CD4-positive, alpha-beta T cell (primary cell): Measurements from ENCODE around the gene KRTAP16-1. TPM values are rescaled to one million over a fixed set of nuclear protein-coding genes. Genes with fewer than 3 reads are reported as not detected.

Experiments
- ATAC-seq: fragments of 200-7000 bp; cut with Tn5 transposase; one replicate; pipeline ENCODE4 v1.10.0; 2022; ENCODE audit warnings: mild to moderate bottlenecking; ENCODE audit not compliant: poor library complexity
- CTCF ChIA-PET: fragments of 350-600 bp; sonication (Branson Sonifier 250); formaldehyde crosslinking; loops from one replicate; lab custom pipeline; 2021; ENCODE audit warnings: antibody characterized with exemption, inconsistent platforms; lab: Charles Lee
- POLR2A ChIA-PET: fragments of 350-600 bp; sonication (Branson Sonifier 250); formaldehyde crosslinking; loops from one replicate; lab custom pipeline; 2021; ENCODE audit warnings: antibody characterized with exemption, inconsistent platforms; lab: Charles Lee
- DNase-seq, 14 experiments: peaks; one replicate each; pipeline ENCODE4 v3.0.0-alpha.2; 2013 to 2020; ENCODE audit warnings: mixed read lengths in 2 of 14
- H3K27ac ChIP-seq, 2 donors: one replicate each; pipeline versions ENCODE4 v1.5.1 to v1.7.0; 2013; ENCODE audit warnings: low read length in 2 of 2, low read depth in 1 of 2, mild to moderate bottlenecking in 1 of 2
- H3K27me3 ChIP-seq, 2 experiments: 1 replicate in 1 of 2; 2 replicates in 1 of 2; pipeline versions ENCODE4 v1.6.1 to v1.7.0; 2013; ENCODE audit warnings: low read length in 2 of 2, control low read depth in 1 of 2, mild to moderate bottlenecking in 1 of 2, moderate library complexity in 1 of 2; ENCODE audit not compliant: insufficient read depth in 2 of 2, control insufficient read depth in 1 of 2
- H3K36me3 ChIP-seq: one replicate; pipeline ENCODE4 v1.6.1; 2013; ENCODE audit warnings: low read length, control low read depth; ENCODE audit not compliant: insufficient read depth
- H3K4me1 ChIP-seq: one replicate; pipeline ENCODE4 v1.6.1; 2013; ENCODE audit warnings: low read length, control low read depth; ENCODE audit not compliant: insufficient read depth
- H3K4me3 ChIP-seq: one replicate; pipeline ENCODE4 v1.5.1; 2013; ENCODE audit warnings: mild to moderate bottlenecking, low read length, moderate library complexity
- H3K9me3 ChIP-seq, 2 experiments: 1 replicate in 1 of 2; 2 replicates in 1 of 2; pipeline versions ENCODE4 v1.6.1 to v1.7.0; 2013; ENCODE audit warnings: low read length in 2 of 2, mild to moderate bottlenecking in 2 of 2, control low read depth in 1 of 2, moderate library complexity in 1 of 2; ENCODE audit not compliant: control insufficient read depth in 1 of 2, insufficient read depth in 1 of 2
- H3K27ac Mint-ChIP-seq: one replicate; pipeline ENCODE4 v1.8.0; 2020; ENCODE audit warnings: mixed read lengths
- H3K27me3 Mint-ChIP-seq: one replicate; pipeline ENCODE4 v1.8.0; 2021; ENCODE audit warnings: mixed read lengths
- H3K36me3 Mint-ChIP-seq: one replicate; pipeline ENCODE4 v1.8.0; 2021; ENCODE audit warnings: low read depth, mixed read lengths
- H3K4me1 Mint-ChIP-seq: one replicate; pipeline ENCODE4 v1.8.0; 2021; ENCODE audit warnings: low read depth, mixed read lengths
- H3K4me3 Mint-ChIP-seq: one replicate; pipeline ENCODE4 v1.8.0; 2020; ENCODE audit warnings: mild to moderate bottlenecking, mixed read lengths
- H3K9me3 Mint-ChIP-seq: one replicate; pipeline ENCODE4 v1.8.0; 2020; ENCODE audit warnings: mixed read lengths
- intact Hi-C, 2 experiments: fragments of 100-400 bp; cut with DNase I in 1 of 2; cut with micrococcal nuclease in 1 of 2; formaldehyde crosslinking; loops; one replicate each; pipeline versions ENCODE4 v1.15.1 to v1.9.0; 2023 to 2025; cut with DNase I, micrococcal nuclease
- total RNA-seq, 174 experiments: library from RNA in 2 of 174; stranded (reverse) in 2 of 174; gene quantifications; one replicate each; pipeline ENCODE4 v1.2.3 and lab custom pipeline; 2021 to 2026
- TF ChIP-seq, protein P1 (sequence below): fragments of 200-600 bp; IDR thresholded peaks from one replicate; pipeline ENCODE4 v1.8.0; 2022; ENCODE audit warnings: antibody characterized with exemption, mild to moderate bottlenecking

The KRTAP16-1 gene
- total RNA-seq, 2 experiments from 2014 or later: 1.0 to 1.1 TPM

DNA sequence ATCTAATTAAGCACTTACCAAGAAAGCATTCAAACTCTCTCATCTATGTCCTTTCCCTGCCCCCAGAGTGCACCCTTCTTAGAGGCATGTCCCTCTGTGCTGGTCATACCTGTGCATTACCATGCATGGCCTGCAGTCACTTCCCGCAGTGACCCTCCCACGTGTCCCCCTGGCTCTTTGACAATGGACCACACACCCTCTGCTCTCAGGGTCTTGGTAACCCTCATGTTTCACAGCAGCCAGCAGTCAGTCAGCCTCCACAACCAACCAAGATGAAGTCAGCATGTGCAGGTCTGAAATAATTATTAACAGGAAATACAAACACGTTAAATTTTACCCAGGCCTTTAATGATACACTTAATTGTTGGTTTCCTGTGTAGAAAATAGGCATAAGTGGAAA is 31.4 kb upstream of the KRTAP16-1 start:
- TF ChIP-seq, protein P1, sequence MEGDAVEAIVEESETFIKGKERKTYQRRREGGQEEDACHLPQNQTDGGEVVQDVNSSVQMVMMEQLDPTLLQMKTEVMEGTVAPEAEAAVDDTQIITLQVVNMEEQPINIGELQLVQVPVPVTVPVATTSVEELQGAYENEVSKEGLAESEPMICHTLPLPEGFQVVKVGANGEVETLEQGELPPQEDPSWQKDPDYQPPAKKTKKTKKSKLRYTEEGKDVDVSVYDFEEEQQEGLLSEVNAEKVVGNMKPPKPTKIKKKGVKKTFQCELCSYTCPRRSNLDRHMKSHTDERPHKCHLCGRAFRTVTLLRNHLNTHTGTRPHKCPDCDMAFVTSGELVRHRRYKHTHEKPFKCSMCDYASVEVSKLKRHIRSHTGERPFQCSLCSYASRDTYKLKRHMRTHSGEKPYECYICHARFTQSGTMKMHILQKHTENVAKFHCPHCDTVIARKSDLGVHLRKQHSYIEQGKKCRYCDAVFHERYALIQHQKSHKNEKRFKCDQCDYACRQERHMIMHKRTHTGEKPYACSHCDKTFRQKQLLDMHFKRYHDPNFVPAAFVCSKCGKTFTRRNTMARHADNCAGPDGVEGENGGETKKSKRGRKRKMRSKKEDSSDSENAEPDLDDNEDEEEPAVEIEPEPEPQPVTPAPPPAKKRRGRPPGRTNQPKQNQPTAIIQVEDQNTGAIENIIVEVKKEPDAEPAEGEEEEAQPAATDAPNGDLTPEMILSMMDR: no peak
- no peak for ATAC-seq
- Histone ChIP-seq H3K36me3 (no peaks in the 10 kb centered on the region), H3K4me3 (no peak overlapping the region), H3K27me3 (no peaks in the 10 kb centered on the region), H3K9me3 (peaks cover 0 to 13% of the 10 kb centered on the region in 2 experiments), H3K27ac (peak overlapping the region; percentile 87 to 88), H3K4me1 (peaks cover 73% of the 10 kb centered on the region)
- Mint-ChIP-seq H3K27me3 (no peaks in the 10 kb centered on the region), H3K9me3 (peaks cover 3% of the 10 kb centered on the region), H3K4me1 (peaks cover 78% of the 10 kb centered on the region), H3K4me3 (peak overlapping the region; percentile 64), H3K27ac (peak overlapping the region; percentile 94), H3K36me3 (peaks cover 26% of the 10 kb centered on the region)
- ChIA-PET CTCF (interaction anchor here (1.5 kb wide), 1 partner anchor 208 kb away, joined by 4 read pairs; no protein-coding TSS in a partner anchor), POLR2A (interaction anchor here (1.1 to 5.6 kb wide), 5 partner anchors 8 to 208 kb away, joined by 3 to 61 read pairs (median 5); partner anchors contain the start of gene KRTAP16-1)
- intact Hi-C loops: no loop called here
- peak in 1 of 14 experiments; percentile 23 for DNase-seq

DNA sequence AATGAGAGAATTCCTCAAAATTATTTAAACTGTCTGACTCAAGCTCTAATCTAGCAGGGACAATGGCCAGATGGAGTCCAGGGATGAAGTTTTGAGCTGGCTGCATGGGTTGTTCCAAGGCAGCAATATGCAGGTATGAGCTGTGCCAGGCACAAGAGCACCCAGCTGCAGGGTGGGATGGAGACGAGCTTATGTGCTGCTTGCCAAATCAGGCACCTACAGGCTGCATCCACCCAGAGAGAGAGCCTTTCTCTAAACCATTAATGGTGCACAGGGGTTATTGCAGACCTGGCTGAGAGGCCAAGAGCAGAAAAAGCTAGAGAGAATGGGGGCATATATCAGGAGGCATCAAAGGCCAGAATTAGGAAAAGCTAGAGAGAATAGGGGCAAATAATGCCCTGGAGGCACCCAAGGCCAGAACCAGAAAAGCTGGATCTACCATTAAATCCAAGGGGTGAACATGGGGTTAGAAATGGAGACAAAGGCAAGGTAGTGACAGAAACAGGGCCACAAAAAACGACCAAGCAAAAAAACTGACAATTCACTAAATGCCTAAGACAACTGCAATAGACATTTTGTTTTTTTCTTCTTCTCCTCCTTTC is 30.6 kb upstream of the KRTAP16-1 start:
- Histone ChIP-seq H3K27ac (peak overlapping the region; percentile 87 to 88), H3K4me3 (no peak overlapping the region), H3K9me3 (peaks cover 0 to 13% of the 10 kb centered on the region in 2 experiments), H3K27me3 (no peaks in the 10 kb centered on the region), H3K36me3 (no peaks in the 10 kb centered on the region), H3K4me1 (peaks cover 81% of the 10 kb centered on the region)
- peaks cover 3% of the 10 kb centered on the region for H3K9me3 Mint-ChIP-seq
- TF ChIP-seq, protein P1: no peak
- H3K27me3 Mint-ChIP-seq: no peaks in the 10 kb centered on the region
- POLR2A ChIA-PET: interaction anchor here (1.0 to 5.6 kb wide), 4 partner anchors 8 to 326 kb away, joined by 3 to 61 read pairs (median 4); partner anchors contain the start of gene KRTAP16-1
- H3K4me3 Mint-ChIP-seq: peak overlapping the region; percentile 64
- H3K4me1 Mint-ChIP-seq: peaks cover 81% of the 10 kb centered on the region
- intact Hi-C loops: loop anchor here in 1 of 2 experiments (1.0 to 5.0 kb wide), 3 partner anchors 31 to 208 kb away; no protein-coding TSS in a partner anchor
- CTCF ChIA-PET: interaction anchor here (1.5 to 3.0 kb wide), 2 partner anchors 17 to 209 kb away, joined by 4 to 15 read pairs; no protein-coding TSS in a partner anchor
- DNase-seq (peak in 1 of 14 experiments; percentile 34), ATAC-seq (no peak)
- H3K36me3 Mint-ChIP-seq: peaks cover 26% of the 10 kb centered on the region
- H3K27ac Mint-ChIP-seq: peak overlapping the region; percentile 94

DNA sequence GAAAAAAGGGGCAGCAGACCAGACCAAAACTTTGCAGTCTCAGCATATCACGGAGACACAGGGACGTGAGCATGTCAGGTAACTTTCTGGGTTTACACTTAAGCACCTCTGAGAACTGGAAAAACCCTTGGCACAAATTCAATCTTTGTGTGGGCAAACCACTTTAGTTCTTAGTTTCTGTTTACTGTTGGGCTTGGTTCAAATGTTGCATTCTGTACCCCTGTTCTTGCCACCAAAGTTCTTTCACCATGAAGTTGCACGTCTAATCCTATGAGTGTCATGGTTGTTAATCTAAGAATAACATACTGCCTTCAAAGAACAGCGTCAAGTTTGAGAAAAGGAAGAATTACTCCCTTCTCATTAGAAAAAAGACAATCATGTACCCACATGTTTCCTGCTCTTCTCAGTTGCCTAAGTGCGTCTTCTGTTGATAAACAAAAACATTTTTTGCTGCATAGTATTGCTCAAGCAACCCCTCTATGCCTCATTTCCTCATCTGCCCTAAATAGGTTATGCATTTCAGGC is 29.9 kb upstream of the KRTAP16-1 start:
- Mint-ChIP-seq H3K36me3 (peaks cover 22% of the 10 kb centered on the region), H3K27ac (peak overlapping the region; percentile 94), H3K9me3 (peaks cover 3% of the 10 kb centered on the region), H3K4me1 (peaks cover 88% of the 10 kb centered on the region), H3K27me3 (no peaks in the 10 kb centered on the region), H3K4me3 (peak overlapping the region; percentile 23)
- Histone ChIP-seq H3K36me3 (no peaks in the 10 kb centered on the region), H3K4me1 (peaks cover 88% of the 10 kb centered on the region), H3K27ac (peak overlapping the region; percentile 87 to 88), H3K9me3 (peaks cover 0 to 13% of the 10 kb centered on the region in 2 experiments), H3K4me3 (no peak overlapping the region), H3K27me3 (no peaks in the 10 kb centered on the region)
- ATAC-seq (peak; percentile 83), DNase-seq (peak in 8 of 14 experiments; percentile 25 to 93 (median 52))
- ChIA-PET CTCF (interaction anchor here (1.1 to 3.0 kb wide), 3 partner anchors 17 to 310 kb away, joined by 3 to 15 read pairs (median 4); no protein-coding TSS in a partner anchor), POLR2A (interaction anchor here (0.6 to 5.6 kb wide), 7 partner anchors 8 to 1016 kb away, joined by 3 to 61 read pairs (median 3); partner anchors contain the start of gene KRTAP16-1)
- TF ChIP-seq, protein P1: no peak
- intact Hi-C loops: loop anchor here in 1 of 2 experiments (1.0 to 5.0 kb wide), 3 partner anchors 31 to 208 kb away; no protein-coding TSS in a partner anchor
